ENCODE results near the gene ADAMTS2.

DNA sequence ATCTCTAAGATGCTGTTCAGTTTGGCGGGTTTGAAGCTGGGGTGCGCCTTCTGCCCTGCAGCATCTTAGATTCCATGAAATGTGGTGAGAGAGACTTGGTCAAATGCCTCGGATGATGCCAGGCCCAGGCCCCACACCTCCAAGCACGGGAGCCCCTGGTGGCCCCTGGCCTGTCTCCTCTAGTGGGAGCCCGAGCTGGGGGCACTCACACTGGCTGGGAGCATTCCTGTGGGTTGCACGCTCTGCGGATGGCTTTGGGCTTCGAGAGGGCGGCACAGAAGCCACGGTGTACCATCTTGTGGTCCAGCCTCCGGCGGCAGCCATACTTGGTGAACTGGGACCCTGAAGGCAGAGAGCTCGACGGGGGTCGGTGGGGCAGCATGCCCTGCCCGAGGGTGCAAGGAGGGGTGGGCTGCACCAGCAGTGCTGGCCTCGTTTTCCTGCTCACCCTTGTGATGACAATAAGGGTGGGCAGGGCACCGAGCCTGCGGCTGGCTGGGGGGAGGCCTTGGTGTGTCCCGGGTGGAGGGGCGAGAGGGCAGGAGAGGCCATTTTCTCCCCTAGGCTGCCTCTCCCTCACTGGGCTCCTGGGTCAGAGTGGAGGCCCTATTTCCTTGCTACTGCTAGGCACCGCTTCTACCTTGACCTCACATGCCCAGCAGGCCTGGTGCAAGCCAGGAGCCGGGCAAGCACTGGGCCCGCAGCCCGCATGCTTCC lies 219.3 kb downstream of the ADAMTS2 start:
- TF ChIP-seq POLR2AphosphoS5 (IDR thresholded peaks at IDR 0.05; ENCODE audit: low read depth) (no peak), JUNB (IDR thresholded peaks at IDR 0.05; ENCODE audit: unreplicated experiment) (no peak), EZH2phosphoT487 (IDR thresholded peaks at IDR 0.05; ENCODE audit: unreplicated experiment) (no peak), STAT1 (IDR thresholded peaks at IDR 0.05; ENCODE audit: unreplicated experiment) (no peak), EZH2 (IDR thresholded peaks at IDR 0.05; ENCODE audit: low read depth, unreplicated experiment) (no peak), ZNF114 (CRISPR knock-in tag; IDR thresholded peaks at IDR 0.05) (no peak), NANOG (IDR thresholded peaks at IDR 0.05; ENCODE audit: borderline replicate concordance) (no peak), CREB1 (CRISPR knock-in tag; IDR thresholded peaks at IDR 0.05; ENCODE audit: low read depth) (no peak)
- TF ChIP-seq, protein P1, sequence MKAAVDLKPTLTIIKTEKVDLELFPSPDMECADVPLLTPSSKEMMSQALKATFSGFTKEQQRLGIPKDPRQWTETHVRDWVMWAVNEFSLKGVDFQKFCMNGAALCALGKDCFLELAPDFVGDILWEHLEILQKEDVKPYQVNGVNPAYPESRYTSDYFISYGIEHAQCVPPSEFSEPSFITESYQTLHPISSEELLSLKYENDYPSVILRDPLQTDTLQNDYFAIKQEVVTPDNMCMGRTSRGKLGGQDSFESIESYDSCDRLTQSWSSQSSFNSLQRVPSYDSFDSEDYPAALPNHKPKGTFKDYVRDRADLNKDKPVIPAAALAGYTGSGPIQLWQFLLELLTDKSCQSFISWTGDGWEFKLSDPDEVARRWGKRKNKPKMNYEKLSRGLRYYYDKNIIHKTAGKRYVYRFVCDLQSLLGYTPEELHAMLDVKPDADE (IDR thresholded peaks at IDR 0.05), result no peak
- TF ChIP-seq, protein P2, sequence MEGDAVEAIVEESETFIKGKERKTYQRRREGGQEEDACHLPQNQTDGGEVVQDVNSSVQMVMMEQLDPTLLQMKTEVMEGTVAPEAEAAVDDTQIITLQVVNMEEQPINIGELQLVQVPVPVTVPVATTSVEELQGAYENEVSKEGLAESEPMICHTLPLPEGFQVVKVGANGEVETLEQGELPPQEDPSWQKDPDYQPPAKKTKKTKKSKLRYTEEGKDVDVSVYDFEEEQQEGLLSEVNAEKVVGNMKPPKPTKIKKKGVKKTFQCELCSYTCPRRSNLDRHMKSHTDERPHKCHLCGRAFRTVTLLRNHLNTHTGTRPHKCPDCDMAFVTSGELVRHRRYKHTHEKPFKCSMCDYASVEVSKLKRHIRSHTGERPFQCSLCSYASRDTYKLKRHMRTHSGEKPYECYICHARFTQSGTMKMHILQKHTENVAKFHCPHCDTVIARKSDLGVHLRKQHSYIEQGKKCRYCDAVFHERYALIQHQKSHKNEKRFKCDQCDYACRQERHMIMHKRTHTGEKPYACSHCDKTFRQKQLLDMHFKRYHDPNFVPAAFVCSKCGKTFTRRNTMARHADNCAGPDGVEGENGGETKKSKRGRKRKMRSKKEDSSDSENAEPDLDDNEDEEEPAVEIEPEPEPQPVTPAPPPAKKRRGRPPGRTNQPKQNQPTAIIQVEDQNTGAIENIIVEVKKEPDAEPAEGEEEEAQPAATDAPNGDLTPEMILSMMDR (conservative IDR thresholded peaks at IDR 0.05; ENCODE audit: low read depth in 2 of 2), result no peak
- TF ChIP-seq, protein P3, sequence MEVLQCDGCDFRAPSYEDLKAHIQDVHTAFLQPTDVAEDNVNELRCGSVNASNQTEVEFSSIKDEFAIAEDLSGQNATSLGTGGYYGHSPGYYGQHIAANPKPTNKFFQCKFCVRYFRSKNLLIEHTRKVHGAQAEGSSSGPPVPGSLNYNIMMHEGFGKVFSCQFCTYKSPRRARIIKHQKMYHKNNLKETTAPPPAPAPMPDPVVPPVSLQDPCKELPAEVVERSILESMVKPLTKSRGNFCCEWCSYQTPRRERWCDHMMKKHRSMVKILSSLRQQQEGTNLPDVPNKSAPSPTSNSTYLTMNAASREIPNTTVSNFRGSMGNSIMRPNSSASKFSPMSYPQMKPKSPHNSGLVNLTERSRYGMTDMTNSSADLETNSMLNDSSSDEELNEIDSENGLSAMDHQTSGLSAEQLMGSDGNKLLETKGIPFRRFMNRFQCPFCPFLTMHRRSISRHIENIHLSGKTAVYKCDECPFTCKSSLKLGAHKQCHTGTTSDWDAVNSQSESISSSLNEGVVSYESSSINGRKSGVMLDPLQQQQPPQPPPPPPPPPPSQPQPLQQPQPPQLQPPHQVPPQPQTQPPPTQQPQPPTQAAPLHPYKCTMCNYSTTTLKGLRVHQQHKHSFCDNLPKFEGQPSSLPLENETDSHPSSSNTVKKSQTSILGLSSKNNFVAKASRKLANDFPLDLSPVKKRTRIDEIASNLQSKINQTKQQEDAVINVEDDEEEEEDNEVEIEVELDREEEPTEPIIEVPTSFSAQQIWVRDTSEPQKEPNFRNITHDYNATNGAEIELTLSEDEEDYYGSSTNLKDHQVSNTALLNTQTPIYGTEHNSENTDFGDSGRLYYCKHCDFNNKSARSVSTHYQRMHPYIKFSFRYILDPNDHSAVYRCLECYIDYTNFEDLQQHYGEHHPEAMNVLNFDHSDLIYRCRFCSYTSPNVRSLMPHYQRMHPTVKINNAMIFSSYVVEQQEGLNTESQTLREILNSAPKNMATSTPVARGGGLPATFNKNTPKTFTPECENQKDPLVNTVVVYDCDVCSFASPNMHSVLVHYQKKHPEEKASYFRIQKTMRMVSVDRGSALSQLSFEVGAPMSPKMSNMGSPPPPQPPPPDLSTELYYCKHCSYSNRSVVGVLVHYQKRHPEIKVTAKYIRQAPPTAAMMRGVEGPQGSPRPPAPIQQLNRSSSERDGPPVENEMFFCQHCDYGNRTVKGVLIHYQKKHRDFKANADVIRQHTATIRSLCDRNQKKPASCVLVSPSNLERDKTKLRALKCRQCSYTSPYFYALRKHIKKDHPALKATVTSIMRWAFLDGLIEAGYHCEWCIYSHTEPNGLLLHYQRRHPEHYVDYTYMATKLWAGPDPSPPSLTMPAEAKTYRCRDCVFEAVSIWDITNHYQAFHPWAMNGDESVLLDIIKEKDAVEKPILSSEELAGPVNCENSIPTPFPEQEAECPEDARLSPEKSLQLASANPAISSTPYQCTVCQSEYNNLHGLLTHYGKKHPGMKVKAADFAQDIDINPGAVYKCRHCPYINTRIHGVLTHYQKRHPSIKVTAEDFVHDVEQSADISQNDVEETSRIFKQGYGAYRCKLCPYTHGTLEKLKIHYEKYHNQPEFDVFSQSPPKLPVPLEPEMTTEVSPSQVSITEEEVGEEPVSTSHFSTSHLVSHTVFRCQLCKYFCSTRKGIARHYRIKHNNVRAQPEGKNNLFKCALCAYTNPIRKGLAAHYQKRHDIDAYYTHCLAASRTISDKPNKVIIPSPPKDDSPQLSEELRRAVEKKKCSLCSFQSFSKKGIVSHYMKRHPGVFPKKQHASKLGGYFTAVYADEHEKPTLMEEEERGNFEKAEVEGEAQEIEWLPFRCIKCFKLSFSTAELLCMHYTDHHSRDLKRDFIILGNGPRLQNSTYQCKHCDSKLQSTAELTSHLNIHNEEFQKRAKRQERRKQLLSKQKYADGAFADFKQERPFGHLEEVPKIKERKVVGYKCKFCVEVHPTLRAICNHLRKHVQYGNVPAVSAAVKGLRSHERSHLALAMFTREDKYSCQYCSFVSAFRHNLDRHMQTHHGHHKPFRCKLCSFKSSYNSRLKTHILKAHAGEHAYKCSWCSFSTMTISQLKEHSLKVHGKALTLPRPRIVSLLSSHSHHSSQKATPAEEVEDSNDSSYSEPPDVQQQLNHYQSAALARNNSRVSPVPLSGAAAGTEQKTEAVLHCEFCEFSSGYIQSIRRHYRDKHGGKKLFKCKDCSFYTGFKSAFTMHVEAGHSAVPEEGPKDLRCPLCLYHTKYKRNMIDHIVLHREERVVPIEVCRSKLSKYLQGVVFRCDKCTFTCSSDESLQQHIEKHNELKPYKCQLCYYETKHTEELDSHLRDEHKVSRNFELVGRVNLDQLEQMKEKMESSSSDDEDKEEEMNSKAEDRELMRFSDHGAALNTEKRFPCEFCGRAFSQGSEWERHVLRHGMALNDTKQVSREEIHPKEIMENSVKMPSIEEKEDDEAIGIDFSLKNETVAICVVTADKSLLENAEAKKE (CRISPR knock-in tag; IDR thresholded peaks at IDR 0.05), result no peak
- TF ChIP-seq, protein P4, sequence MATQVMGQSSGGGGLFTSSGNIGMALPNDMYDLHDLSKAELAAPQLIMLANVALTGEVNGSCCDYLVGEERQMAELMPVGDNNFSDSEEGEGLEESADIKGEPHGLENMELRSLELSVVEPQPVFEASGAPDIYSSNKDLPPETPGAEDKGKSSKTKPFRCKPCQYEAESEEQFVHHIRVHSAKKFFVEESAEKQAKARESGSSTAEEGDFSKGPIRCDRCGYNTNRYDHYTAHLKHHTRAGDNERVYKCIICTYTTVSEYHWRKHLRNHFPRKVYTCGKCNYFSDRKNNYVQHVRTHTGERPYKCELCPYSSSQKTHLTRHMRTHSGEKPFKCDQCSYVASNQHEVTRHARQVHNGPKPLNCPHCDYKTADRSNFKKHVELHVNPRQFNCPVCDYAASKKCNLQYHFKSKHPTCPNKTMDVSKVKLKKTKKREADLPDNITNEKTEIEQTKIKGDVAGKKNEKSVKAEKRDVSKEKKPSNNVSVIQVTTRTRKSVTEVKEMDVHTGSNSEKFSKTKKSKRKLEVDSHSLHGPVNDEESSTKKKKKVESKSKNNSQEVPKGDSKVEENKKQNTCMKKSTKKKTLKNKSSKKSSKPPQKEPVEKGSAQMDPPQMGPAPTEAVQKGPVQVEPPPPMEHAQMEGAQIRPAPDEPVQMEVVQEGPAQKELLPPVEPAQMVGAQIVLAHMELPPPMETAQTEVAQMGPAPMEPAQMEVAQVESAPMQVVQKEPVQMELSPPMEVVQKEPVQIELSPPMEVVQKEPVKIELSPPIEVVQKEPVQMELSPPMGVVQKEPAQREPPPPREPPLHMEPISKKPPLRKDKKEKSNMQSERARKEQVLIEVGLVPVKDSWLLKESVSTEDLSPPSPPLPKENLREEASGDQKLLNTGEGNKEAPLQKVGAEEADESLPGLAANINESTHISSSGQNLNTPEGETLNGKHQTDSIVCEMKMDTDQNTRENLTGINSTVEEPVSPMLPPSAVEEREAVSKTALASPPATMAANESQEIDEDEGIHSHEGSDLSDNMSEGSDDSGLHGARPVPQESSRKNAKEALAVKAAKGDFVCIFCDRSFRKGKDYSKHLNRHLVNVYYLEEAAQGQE (IDR thresholded peaks at IDR 0.05; ENCODE audit: unreplicated experiment), result no peak

Data from GM23338 (cell line).